Mucosa of rectum (tissue), 2 donors: Measurements from ENCODE around the gene POGLUT3.

Source experiments
- H3K27ac ChIP-seq, 2 donors: one replicate each; pipeline ENCODE4 v1.7.0; 2013; ENCODE audit warnings: inconsistent platforms in 2 of 2, low read depth in 2 of 2, low read length in 2 of 2
- H3K27me3 ChIP-seq, 2 donors: one replicate each; pipeline ENCODE4 v1.7.0; 2013; ENCODE audit warnings: low read length in 2 of 2; ENCODE audit not compliant: control insufficient read depth in 2 of 2, insufficient read depth in 2 of 2
- H3K36me3 ChIP-seq, 2 donors: one replicate each; pipeline ENCODE4 v1.7.0; 2013; ENCODE audit warnings: low read length in 2 of 2; ENCODE audit not compliant: control insufficient read depth in 2 of 2, insufficient read depth in 2 of 2
- H3K4me1 ChIP-seq, 2 donors: one replicate each; pipeline ENCODE4 v1.7.0; 2013; ENCODE audit warnings: low read length in 2 of 2, mild to moderate bottlenecking in 1 of 2; ENCODE audit not compliant: control insufficient read depth in 2 of 2, insufficient read depth in 2 of 2
- H3K4me3 ChIP-seq, 2 donors: one replicate each; pipeline ENCODE4 v1.7.0; 2013; ENCODE audit warnings: low read length in 2 of 2
- H3K9ac ChIP-seq, 2 donors: one replicate each; pipeline ENCODE4 v1.7.0; 2013; ENCODE audit warnings: low read length in 2 of 2, low read depth in 1 of 2, mild to moderate bottlenecking in 1 of 2
- H3K9me3 ChIP-seq, 2 donors: one replicate each; pipeline ENCODE4 v1.7.0; 2013; ENCODE audit warnings: low read length in 2 of 2; ENCODE audit not compliant: control insufficient read depth in 2 of 2
- donor health status: healthy.
- donor health status: Normal muscosa, but diverticular disease.

POGLUT3 gene

DNA sequence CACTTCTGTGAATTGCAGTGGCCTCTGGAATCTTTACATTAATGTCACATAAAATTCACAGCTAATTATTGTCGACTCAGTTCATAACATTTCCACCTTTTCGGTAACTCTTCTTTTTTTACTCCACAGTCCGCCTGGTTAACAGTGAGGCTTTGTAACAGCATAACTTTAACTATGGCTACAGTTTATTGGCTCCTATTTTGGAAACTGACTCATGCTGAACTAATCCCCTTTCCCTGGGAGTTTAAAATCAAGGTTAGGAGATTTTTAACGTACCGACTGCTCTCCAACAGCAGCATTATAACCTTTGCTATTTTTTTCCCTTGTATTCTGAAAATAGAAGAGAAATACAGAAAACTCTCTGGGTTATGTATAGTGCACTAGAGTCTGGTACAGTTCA, 3.2 kb upstream of the POGLUT3 start:
- H3K36me3 ChIP-seq = no peaks in the 10 kb centered on the region
- peaks cover 4 to 10% of the 10 kb centered on the region in 2 donors for H3K4me1 ChIP-seq
- no peak overlapping the region for H3K27ac ChIP-seq

DNA sequence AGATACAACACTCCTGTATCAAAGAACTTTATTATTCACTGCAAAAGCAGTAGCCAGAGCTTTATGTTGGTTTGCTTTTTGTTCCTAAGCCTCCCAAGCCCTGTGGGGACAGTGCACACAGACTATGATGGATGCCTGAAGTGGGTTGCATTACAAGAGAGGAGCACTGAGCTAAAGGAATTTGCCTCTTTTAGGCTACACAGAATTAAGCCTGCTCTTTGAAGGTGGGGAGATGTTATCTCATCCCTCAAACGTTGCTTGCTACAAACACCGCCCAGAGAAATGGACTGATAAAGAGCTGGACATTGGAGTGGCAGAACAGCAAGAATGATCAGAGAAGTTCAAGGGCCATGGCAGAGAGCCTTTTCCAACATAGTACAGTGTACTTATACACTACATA, 2.5 kb upstream of the POGLUT3 start:
- Histone ChIP-seq H3K27ac (no peak overlapping the region), H3K4me3 (no peak overlapping the region), H3K4me1 (peaks cover 4 to 10% of the 10 kb centered on the region in 2 donors), H3K36me3 (no peaks in the 10 kb centered on the region), H3K27me3 (no peaks in the 10 kb centered on the region), H3K9me3 (no peaks in the 10 kb centered on the region), H3K9ac (no peak overlapping the region)

More for the DNA sequence above, 3.2 kb upstream of the POGLUT3 start:
- Histone ChIP-seq H3K4me3 (no peak overlapping the region), H3K9me3 (no peaks in the 10 kb centered on the region), H3K27me3 (no peaks in the 10 kb centered on the region), H3K9ac (no peak overlapping the region)

DNA sequence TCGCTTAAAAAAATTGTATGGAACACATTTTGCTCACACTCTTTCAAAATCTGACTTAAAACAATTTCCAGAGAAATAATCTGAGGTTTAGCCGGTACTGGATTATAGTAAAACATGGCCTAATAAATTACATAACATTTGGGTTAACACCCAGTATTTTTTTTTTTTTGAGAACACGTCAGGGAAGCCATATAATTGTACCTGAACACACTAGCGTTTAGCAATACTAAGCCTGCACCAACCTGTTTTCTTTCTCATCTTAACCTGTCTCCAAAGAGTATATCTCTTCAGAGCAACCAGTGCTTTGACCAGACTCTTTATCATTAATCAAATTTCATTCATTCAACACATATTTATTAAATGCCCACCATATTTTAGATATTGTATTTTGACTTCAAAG, 2.0 kb upstream of the POGLUT3 start:
- Histone ChIP-seq H3K27me3 (no peaks in the 10 kb centered on the region), H3K9me3 (no peaks in the 10 kb centered on the region), H3K9ac (no peak overlapping the region), H3K27ac (no peak overlapping the region), H3K4me1 (peaks cover 4 to 10% of the 10 kb centered on the region in 2 donors), H3K36me3 (no peaks in the 10 kb centered on the region), H3K4me3 (no peak overlapping the region)

DNA sequence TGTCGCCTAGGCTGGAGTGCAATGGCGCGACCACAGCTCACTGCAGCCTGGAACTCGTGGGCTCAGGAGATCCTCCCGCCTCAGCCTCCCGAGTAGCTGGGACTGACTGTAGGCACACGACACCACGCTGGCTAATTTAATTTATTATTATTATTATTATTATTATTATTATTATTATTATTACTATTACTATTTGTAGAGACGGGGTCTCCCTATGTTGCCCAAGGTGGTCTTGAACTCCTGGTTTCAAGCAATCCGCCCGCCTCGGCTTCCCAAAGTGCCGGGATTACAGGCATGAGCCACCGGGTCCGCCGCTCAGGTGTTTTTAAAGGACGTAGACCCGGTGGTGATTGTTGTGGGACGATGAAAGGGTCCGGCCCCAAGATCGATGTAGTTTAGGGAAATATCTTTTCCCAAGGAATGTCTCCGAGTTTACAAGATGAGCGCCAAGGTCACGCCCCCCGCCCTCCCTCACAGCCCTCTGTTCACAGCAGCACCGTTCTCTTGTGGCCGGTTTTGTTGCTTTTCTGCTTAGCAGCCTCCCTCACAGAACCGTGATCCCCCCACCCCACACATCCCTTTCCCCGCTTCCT, 728 bp upstream of the POGLUT3 start:
- Histone ChIP-seq H3K4me3 (peak overlapping the region; percentile 78 to 83), H3K27me3 (no peaks in the 10 kb centered on the region)

DNA sequence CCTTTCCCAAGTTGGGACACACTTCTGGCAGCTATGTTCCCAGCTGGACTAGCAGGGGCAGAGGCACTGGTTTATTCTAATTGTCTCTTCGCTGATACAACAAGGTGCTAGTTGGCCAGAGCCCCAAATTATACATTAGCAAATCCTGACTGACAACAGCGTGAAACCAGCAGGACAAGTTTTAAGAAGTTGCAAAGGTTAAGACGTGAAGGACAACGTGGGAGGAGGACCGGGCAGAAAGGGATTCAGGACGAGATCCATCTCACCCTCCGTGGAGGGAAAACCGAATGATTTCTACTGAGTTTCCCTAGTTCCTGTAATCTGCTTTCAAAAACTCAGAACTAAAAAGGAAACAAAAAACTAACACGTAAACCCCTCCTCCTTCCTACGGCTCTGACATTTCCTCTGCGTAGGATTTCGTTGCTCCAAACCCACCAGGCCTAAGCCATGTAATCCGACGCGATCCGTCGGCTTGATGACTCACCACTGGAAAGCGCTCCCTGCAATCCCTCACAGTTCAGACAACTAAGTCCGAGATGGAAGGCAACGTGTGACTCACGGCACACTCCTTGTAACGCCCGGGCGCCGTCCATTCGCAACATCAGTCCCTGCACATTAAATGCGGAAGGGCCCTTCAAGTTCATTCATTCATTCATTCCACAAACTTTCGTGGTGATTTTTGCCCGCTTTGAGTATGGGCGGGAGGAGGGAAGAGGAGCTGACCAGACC, 703 bp downstream of the POGLUT3 start:
- H3K9ac ChIP-seq = peak overlapping the region; percentile 74 to 79

More for the DNA sequence above, 728 bp upstream of the POGLUT3 start:
- no peaks in the 10 kb centered on the region for H3K9me3 ChIP-seq
- peaks cover 4 to 10% of the 10 kb centered on the region in 2 donors for H3K4me1 ChIP-seq
- H3K27ac ChIP-seq = peak overlapping the region; percentile 93 to 94
- no peaks in the 10 kb centered on the region for H3K36me3 ChIP-seq
- peak overlapping the region; percentile 54 to 79 for H3K9ac ChIP-seq

DNA sequence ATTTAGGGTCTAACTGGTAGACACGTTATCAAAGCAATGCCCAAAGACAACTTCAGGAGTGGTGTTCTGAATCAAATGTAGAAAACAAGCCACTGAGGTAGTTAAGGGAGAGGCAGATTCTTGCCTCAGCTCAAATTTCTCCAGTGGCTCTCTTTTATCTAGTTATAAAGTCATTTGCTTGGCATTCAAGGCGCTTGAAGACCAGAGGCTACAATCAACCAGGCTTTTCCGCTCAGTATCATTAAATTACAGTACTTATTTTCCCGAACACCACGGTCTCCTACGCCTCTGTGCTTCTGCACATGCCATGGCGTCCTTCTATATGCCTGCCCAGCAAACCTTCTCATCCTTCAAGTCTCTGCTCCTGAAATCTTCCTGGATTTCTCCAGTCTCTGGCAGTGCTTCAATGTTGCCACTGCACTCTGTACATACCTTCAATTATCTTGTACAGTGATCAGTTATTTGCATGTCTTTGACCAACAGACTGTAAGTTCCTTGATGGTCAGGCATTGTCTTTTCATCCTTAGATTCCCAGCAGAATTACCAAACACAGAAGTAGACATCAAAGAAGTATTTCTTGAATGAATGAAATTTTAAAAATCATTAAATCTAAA, 1.4 kb downstream of the POGLUT3 start:
- Histone ChIP-seq H3K9ac (peak overlapping the region; percentile 74 to 79), H3K9me3 (no peaks in the 10 kb centered on the region), H3K36me3 (no peaks in the 10 kb centered on the region), H3K27me3 (no peaks in the 10 kb centered on the region), H3K4me3 (peak overlapping the region in 1 of 2 donors; percentile 83), H3K27ac (peak overlapping the region; percentile 93 to 94), H3K4me1 (peaks cover 4 to 8% of the 10 kb centered on the region in 2 donors)

More for the DNA sequence above, 703 bp downstream of the POGLUT3 start:
- Histone ChIP-seq H3K27me3 (no peaks in the 10 kb centered on the region), H3K27ac (peak overlapping the region; percentile 93 to 94), H3K36me3 (no peaks in the 10 kb centered on the region), H3K4me3 (peak overlapping the region; percentile 78 to 83), H3K4me1 (peaks cover 4 to 10% of the 10 kb centered on the region in 2 donors), H3K9me3 (no peaks in the 10 kb centered on the region)

DNA sequence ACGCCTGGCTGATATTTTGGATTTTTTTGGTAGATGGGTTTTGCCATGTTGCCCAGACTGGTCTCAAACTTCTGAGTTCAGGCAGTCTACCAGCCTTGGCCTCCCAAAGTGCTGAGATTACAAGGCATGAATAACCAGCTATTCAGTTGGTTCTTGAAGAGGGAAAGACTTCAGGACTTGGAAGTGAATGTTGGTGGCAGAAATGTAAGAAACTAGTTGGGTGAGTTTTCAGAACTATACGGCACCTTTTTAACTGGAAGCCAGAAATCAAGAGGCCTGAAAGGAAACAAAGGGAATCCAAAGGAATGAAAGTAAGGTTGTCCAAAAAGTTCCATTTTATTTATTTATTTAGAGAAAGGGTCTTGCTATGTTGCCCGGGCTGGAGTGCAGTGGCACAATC, 2.9 kb downstream of the POGLUT3 start:
- H3K36me3 ChIP-seq = no peaks in the 10 kb centered on the region
- no peaks in the 10 kb centered on the region for H3K27me3 ChIP-seq
- H3K27ac ChIP-seq = no peak overlapping the region
- H3K4me3 ChIP-seq = no peak overlapping the region
- H3K9ac ChIP-seq = no peak overlapping the region
- peaks cover 4 to 8% of the 10 kb centered on the region in 2 donors for H3K4me1 ChIP-seq
- H3K9me3 ChIP-seq = no peaks in the 10 kb centered on the region

DNA sequence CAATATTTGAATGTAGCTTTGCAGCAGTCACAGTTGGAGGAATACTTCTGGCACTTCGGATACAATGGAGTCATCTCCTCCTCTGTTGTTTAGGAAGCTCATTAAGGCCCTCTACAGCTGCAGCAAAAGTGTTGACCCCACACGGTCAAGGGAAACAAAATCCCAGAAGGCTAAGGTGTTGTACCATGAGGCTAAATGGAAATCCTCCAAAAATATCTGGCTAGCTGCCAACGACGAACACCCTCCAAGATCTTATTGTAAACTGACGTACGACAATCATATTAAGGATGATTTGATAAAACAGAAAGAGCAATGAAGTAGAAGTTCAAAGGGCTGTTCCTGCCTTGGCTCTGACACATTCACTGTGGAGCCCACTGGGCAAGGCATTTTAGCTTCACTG, 4.0 kb downstream of the POGLUT3 start:
- Histone ChIP-seq H3K27me3 (no peaks in the 10 kb centered on the region), H3K4me3 (no peak overlapping the region), H3K9me3 (no peaks in the 10 kb centered on the region), H3K27ac (no peak overlapping the region), H3K4me1 (peaks cover 4 to 8% of the 10 kb centered on the region in 2 donors), H3K9ac (no peak overlapping the region), H3K36me3 (peaks cover 0 to 6% of the 10 kb centered on the region in 2 donors)

DNA sequence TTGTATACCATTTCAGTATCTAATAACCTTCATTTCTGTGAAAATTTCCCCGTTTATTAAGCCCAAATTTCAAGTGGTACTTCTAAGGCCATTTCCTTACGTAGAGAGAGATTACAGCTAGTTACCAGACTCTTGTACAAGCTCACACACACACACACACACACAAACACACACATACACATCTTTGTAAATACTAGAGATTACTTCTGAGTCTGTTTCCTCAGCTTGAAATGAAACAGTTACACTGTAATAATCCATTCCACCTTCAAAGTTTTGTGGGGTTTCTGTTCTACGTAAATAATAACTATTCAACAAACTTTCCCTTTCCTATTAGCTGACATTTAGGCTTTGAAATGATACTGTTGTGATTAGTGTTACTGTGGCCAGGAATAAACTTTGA, 6.2 kb downstream of the POGLUT3 start:
- Histone ChIP-seq H3K27ac (no peak overlapping the region), H3K27me3 (no peaks in the 10 kb centered on the region), H3K9ac (no peak overlapping the region), H3K9me3 (no peaks in the 10 kb centered on the region), H3K4me1 (peaks cover 2% of the 10 kb centered on the region in 2 donors), H3K36me3 (peaks cover 0 to 6% of the 10 kb centered on the region in 2 donors), H3K4me3 (no peak overlapping the region)

DNA sequence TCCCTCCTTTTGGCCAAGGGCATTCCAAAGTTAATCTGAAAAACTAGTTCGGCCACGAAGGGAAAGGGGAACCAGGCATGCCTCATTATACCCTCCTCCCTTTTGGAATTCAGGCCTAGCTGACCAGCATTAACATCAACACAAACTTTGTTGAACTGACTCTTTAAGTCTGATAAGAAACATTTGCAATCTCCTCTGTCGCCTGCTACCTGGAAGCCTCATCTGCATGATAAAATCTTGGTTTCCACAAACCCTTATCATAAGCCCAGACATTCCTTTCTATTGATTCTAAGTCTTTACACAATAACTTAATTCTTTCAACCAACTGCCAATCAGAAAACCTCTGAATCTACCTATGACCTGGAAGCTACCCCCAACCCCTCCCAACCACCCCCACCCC, 11.4 kb downstream of the POGLUT3 start:
- Histone ChIP-seq H3K36me3 (peaks cover 0 to 27% of the 10 kb centered on the region in 2 donors), H3K27me3 (no peaks in the 10 kb centered on the region), H3K4me3 (no peak overlapping the region)

More for the DNA sequence above, 11.4 kb downstream of the POGLUT3 start:
- no peak overlapping the region for H3K27ac ChIP-seq
- H3K4me1 ChIP-seq = no peaks in the 10 kb centered on the region
- no peaks in the 10 kb centered on the region for H3K9me3 ChIP-seq
- no peak overlapping the region for H3K9ac ChIP-seq
